H7 (cell line): ENCODE data around the gene APOA4. TPM values are rescaled to one million over a fixed set of nuclear protein-coding genes. Genes with fewer than 3 reads are reported as not detected.

Experiments
- DNase-seq: peaks from one replicate; pipeline ENCODE4 v3.0.0; 2012
- H3K27me3 ChIP-seq: 2 replicates; pipeline ENCODE4 v1.6.0; 2011; ENCODE audit warnings: mild to moderate bottlenecking, low read length; ENCODE audit not compliant: control insufficient read depth, insufficient read depth
- H3K36me3 ChIP-seq: replicated peaks from 2 replicates; pipeline ENCODE4 v1.5.1; 2011; ENCODE audit warnings: low read length; ENCODE audit not compliant: control insufficient read depth, insufficient read depth
- H3K4me3 ChIP-seq: 2 replicates; pipeline ENCODE4 v1.5.1; 2011; ENCODE audit warnings: low read depth, mild to moderate bottlenecking, control low read depth, low read length, moderate library complexity; ENCODE audit not compliant: insufficient read depth
- total RNA-seq: library from RNA; depleted of rRNA; stranded (reverse); fragments of >200 nt; shearing (Covaris generic); gene quantifications from 2 replicates; pipeline ENCODE4 v1.2.3, GENCODE V29; 2014; rRNA removed

APOA4 gene
- not detected in 2 replicates for total RNA-seq

DNA sequence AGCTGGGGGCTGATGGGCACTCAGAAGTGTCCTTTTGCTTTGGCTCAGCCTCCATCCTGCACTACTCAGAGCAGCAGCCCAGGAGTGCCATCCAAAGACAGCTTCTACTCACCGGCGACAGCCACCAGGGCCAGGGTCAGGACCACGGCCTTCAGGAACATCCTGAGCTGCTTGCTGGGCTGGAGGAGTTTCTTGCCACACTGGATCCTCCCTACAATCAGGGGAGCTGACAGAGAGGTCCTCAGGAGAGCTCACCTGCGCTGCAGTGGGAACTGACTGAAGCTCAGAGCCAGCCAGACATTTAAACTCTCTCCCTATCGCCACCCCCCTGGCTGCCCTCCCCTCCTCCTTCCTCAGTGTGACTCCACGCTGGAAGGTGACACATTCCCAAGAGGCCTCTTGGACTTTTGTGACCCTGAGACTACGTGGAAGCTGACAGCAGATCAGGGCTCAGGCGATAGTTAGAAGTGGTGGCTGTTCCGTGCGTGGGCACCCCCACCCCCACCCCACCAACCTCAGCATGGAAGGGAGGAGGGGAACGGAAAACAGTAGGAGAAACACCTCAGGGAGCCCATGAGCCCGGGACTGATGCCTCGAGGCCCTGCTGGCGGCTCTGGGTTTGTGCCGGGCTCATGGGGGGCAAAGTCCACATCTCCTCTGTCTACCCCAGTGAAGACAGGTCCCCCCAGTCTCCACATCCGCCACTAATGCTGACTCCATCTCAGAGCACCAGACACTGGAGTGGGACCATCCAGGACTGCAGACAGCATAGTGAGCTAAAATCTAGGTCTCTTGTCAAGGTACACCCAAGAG lies at the start of gene APOA4:
APOA4 (minus strand) TSS at position 274 of the 813 bp plus-strand sequence; CDS start at position 161, 113 bp downstream.
- Histone ChIP-seq H3K27me3 (no peaks in the 10 kb centered on the region; the same call in 1 of the 2 replicates), H3K36me3 (no peaks in the 10 kb centered on the region), H3K4me3 (no peak within 1 kb of the TSS)
- peak; percentile 44 for DNase-seq

- DNase-seq: no peak
- no peaks in the 10 kb centered on the region for H3K27me3 ChIP-seq
- H3K36me3 ChIP-seq: peaks cover 20% of the 10 kb centered on the region
- H3K4me3 ChIP-seq: no peak overlapping the region
These were observed 48.1 kb upstream of the APOA4 start for GRCh38 chr11:116871248-116871647.

DNA sequence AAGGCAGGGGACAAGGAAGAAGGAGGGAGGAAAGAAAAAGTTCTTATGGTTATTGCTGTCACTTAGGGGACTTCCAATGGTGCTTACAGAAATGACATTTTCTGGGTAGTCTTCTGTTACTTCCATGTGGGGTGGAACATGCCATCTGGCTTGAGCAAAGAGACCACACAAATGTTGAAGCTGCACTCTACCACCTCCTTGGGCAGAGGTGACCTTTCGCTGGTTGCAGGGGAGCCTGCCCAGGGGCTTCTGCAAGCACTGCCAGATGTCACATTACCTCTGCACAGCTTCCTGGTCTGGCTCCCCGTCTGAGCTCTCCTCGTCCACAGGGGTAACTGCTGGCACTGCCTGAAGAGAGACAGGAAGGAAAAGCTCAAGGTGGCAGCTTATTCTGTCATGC lies 47.0 kb upstream of the APOA4 start:
- no peak for DNase-seq
- peaks cover 20% of the 10 kb centered on the region for H3K36me3 ChIP-seq
- no peaks in the 10 kb centered on the region for H3K27me3 ChIP-seq
- no peak overlapping the region for H3K4me3 ChIP-seq

- Histone ChIP-seq H3K27me3 (no peaks in the 10 kb centered on the region), H3K36me3 (peaks cover 19% of the 10 kb centered on the region)
These were observed 46.5 kb upstream of the APOA4 start for GRCh38 chr11:116869610-116870009.

DNA sequence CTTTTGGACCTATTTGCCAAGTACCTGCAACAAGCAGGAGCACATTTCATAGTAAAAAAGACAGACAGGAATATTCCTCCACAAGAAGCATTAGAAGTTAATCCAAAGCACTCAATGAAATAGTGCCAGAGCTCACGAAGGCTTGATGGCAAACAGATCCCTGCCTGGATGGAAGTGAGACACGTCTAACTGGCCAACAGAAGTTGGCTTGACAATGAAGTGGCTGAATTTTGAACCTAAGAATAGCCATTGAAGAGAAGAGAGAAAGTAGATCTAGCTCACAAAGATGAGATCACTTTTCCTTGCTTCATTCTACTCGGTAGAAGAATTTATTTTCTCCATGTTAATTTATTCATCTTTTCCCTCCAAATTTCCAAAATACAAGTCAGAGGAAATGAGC lies 45.0 kb upstream of the APOA4 start:
- peaks cover 20% of the 10 kb centered on the region for H3K36me3 ChIP-seq
- no peak overlapping the region for H3K4me3 ChIP-seq
- DNase-seq: no peak
- H3K27me3 ChIP-seq: no peaks in the 10 kb centered on the region

More at GRCh38 chr11:116869610-116870009, 46.5 kb upstream of the APOA4 start:
- DNase-seq: no peak
- no peak overlapping the region for H3K4me3 ChIP-seq

- Histone ChIP-seq H3K36me3 (peaks cover 18% of the 10 kb centered on the region), H3K4me3 (no peak overlapping the region), H3K27me3 (no peaks in the 10 kb centered on the region)
- no peak for DNase-seq
These were observed 44.5 kb upstream of the APOA4 start for GRCh38 chr11:116867619-116868018.

DNA sequence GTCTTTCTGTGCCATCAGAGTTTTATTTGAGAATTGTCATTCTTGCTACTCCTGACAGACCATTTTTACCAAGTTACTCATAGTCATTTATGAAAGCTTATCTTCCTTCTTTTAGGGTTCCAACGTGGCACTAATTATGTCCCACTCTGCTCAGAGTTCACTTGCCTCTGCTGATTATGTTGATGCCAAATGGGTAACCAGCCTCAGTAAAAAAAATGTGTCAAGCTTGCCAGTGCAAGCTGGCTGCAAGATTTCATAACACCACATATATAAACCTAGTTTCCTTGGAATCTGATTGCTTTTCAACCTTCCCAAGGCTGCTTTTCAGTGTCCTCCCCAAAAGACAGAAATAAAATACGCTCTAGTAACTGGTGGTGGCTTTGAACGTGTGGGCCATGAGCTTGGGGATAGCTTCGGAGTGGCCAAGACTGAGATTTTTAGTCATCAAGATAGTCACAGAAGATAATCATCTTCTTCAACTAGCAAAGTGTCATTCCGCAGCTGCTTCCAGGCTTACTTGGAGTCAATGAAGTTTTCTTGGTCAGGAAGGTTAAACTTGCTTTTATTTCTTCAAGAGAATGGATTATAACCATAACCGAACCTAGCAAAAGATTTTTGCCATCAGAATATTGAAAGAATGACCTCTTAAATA lies 43.8 kb upstream of the APOA4 start:
- H3K27me3 ChIP-seq: no peaks in the 10 kb centered on the region
- no peak overlapping the region for H3K4me3 ChIP-seq
- no peak for DNase-seq
- H3K36me3 ChIP-seq: peaks cover 18% of the 10 kb centered on the region

DNA sequence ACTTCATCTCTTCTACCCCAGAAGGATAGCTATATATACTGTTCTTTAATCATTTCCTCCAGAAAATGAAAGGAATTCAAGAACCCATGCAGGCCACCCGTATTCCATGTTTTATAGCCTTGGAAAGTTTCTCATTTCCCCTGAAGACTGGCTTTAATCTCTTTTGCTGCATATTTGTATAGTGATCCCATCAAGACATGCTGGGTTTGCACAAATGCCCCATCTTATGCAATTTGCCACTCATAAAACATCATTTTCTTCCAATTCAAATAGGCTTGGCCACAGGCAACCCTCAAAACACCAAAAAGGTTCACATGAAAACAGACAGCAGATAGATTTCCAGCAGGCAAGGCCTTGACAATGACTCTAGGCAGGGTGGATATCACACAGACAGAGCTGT lies 42.6 kb upstream of the APOA4 start:
- Histone ChIP-seq H3K36me3 (peaks cover 21% of the 10 kb centered on the region), H3K4me3 (no peak overlapping the region), H3K27me3 (no peaks in the 10 kb centered on the region)
- no peak for DNase-seq

DNA sequence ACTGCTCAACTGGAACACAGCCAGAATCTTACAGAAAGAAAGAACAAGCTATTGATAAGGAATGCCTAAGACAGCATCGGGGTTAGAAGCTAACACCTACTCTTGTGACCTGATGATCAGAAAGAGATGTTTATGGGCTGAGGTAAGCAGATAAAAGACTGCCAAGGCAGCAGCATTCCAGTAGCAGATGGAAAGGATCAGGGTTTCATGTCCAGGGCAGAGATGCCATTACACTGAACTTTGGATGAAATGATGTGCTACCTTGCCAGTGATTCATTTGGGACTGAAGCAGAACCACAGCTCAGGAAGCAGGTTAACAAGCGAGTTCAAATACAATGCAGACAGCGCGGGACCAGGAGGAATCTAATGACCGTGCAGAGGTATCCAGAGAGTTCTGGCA lies 41.4 kb upstream of the APOA4 start:
- Histone ChIP-seq H3K4me3 (no peak overlapping the region), H3K36me3 (peaks cover 16% of the 10 kb centered on the region), H3K27me3 (no peaks in the 10 kb centered on the region)
- no peak for DNase-seq

GRCh38 chr11:116862951-116863350 lies 39.8 kb upstream of the APOA4 start:
- DNase-seq: no peak
- no peak overlapping the region for H3K4me3 ChIP-seq

GRCh38 chr11:116862185-116862584 lies 39.1 kb upstream of the APOA4 start:
- Histone ChIP-seq H3K36me3 (peaks cover 22% of the 10 kb centered on the region), H3K4me3 (no peak overlapping the region), H3K27me3 (no peaks in the 10 kb centered on the region)
- DNase-seq: no peak

More at GRCh38 chr11:116862951-116863350, 39.8 kb upstream of the APOA4 start:
- no peaks in the 10 kb centered on the region for H3K27me3 ChIP-seq
- peaks cover 22% of the 10 kb centered on the region for H3K36me3 ChIP-seq

GRCh38 chr11:116861539-116861938 lies 38.4 kb upstream of the APOA4 start:
- no peak for DNase-seq
- peaks cover 21% of the 10 kb centered on the region for H3K36me3 ChIP-seq

DNA sequence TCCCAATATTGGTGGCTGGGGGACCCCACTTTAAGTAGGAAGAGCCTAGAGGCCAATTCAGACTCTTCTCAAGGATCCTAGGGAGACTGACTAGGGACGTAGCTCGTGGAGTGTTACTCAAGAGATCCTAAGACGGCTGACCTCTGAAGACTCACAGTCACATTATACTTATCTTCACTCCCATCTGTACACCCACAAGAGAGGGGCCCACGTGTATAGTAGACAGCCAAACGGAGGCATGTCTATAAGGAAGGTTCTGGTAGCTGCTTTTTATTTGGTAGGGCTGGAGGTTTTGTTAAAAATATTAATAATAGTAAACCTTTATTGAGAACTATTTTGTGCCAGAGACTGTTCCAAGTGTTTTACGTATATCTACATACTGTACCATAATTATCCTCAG lies 37.2 kb upstream of the APOA4 start:
- DNase-seq: no peak
- Histone ChIP-seq H3K27me3 (no peaks in the 10 kb centered on the region), H3K4me3 (no peak overlapping the region), H3K36me3 (peaks cover 20% of the 10 kb centered on the region)

More at GRCh38 chr11:116861539-116861938, 38.4 kb upstream of the APOA4 start:
- Histone ChIP-seq H3K27me3 (no peaks in the 10 kb centered on the region), H3K4me3 (no peak overlapping the region)

DNA sequence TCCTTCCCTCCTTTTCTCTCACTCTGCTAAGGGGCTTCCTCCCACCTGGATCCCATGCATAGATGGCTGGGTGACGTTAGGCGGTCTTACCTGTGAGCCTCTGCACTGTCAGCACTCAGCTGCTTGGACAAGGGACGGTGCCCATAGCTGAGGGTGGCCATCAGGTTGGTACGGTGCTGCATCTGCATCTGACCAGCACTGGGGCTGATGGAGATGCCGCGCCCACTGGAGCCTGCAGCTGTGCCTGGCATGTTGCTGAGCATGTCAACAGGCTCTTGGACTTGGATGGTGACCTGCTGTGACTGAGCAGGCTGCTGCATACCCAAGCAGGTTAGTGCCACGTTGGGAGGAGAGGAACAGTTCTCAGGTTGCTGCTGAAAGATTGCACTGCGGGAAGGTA lies 36.1 kb upstream of the APOA4 start:
- DNase-seq: no peak
- no peaks in the 10 kb centered on the region for H3K27me3 ChIP-seq
- peaks cover 20% of the 10 kb centered on the region for H3K36me3 ChIP-seq
- no peak overlapping the region for H3K4me3 ChIP-seq

- Histone ChIP-seq H3K27me3 (no peaks in the 10 kb centered on the region), H3K4me3 (no peak overlapping the region), H3K36me3 (peaks cover 19% of the 10 kb centered on the region)
- no peak for DNase-seq
These were observed 34.8 kb upstream of the APOA4 start for GRCh38 chr11:116857936-116858335.
